Thyroid gland (tissue), 4 donors: ENCODE results near the gene MB.

ENCODE experiments used
- POLR2A ChIP-seq, 2 donors: fragments of 450-650 bp; IDR thresholded peaks; one replicate each; pipeline ENCODE4 v1.6.1; 2017; ENCODE audit warnings: antibody characterized with exemption in 2 of 2, mild to moderate bottlenecking in 2 of 2, moderate library complexity in 1 of 2
- TF ChIP-seq, protein P1 (sequence below), 6 experiments: fragments of 200-600 bp in 3 of 6; fragments of 450-650 bp in 3 of 6; sonication (generic) in 3 of 6; IDR thresholded peaks; one replicate each; pipeline ENCODE4 v1.5.1; 2016 to 2019; ENCODE audit warnings: antibody characterized with exemption in 6 of 6, mild to moderate bottlenecking in 2 of 6, inconsistent platforms in 1 of 6, moderate library complexity in 1 of 6

GRCh38 chr22:35560824-35561223 is 56.3 kb downstream of the MB start:
- TF ChIP-seq, protein P1, sequence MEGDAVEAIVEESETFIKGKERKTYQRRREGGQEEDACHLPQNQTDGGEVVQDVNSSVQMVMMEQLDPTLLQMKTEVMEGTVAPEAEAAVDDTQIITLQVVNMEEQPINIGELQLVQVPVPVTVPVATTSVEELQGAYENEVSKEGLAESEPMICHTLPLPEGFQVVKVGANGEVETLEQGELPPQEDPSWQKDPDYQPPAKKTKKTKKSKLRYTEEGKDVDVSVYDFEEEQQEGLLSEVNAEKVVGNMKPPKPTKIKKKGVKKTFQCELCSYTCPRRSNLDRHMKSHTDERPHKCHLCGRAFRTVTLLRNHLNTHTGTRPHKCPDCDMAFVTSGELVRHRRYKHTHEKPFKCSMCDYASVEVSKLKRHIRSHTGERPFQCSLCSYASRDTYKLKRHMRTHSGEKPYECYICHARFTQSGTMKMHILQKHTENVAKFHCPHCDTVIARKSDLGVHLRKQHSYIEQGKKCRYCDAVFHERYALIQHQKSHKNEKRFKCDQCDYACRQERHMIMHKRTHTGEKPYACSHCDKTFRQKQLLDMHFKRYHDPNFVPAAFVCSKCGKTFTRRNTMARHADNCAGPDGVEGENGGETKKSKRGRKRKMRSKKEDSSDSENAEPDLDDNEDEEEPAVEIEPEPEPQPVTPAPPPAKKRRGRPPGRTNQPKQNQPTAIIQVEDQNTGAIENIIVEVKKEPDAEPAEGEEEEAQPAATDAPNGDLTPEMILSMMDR (IDR thresholded peaks at IDR 0.05) = no peak
- TF ChIP-seq POLR2A (IDR thresholded peaks at IDR 0.05) = no peak
